HG03135 (cell line): ENCODE measurements around the gene ADCY9.
"Not testable (repeated sequence)": the region's sequence is repeated elsewhere in the genome, so short reads cannot be mapped to it uniquely, and the experiment has no call there.

Source experiments
- ATAC-seq: cut with Tn5 transposase; IDR thresholded peaks from one replicate; pipeline ENCODE4 v1.9.1; 2021; ENCODE audit warnings: mild to moderate bottlenecking, moderate library complexity; ENCODE audit not compliant: unreplicated experiment

The ADCY9 gene

DNA sequence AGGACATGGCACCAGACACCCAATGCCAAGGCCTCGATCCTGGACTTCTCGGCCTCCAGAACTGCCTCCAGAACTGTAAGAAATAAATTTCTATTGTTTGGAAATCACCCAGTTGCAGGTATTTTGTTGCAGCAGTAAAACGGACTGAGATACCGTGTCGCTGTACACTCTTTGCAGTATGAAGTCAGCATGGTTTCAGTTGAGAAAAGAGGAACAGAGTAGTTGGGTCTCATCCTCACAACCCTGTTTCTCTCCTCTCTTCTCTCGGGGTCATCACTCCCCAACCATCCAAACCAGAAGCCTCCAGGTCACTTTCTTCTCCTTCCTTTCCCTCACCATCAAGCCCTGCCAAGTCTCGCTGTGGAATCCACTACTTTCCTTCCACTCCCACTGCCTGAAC lies 77.8 kb downstream of the ADCY9 start:
- ATAC-seq = no peak

DNA sequence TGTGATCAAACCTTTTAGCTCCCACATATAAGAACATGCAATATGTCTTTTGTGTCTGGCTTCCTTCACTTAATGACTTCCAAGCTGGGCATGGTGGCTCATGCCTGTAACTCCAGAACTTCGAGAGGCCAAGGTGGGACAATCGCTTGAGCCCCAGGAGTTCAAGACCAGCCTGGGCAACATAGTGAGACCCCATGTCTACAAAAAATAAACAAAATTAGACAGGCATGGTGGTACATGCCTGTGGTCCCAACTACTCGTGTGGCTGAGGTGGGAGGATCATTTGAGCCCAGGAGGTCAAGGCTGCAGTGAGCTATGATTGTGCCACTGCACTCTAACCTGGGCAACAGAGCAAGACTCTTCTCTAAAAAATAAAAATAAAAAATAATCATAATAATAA lies 79.3 kb downstream of the ADCY9 start:
- ATAC-seq = not testable (repeated sequence)

DNA sequence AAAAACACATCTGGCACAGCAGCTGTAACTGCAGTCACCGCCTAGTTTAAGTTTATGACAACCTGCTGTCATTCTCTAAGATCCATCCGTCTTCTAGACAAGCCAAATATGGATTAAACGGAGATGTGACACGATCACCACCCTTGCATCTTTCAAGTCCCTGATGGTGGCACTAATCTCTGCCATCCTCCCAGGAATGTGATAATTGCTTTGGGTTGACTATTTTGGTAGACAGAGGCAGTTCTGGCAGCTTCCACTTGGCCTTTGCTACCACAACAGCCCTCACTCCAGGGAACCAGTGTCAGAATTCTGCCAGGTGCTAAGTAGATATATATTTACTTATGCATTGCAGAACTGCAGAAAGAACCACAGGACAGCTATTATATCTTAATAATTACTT lies 81.3 kb downstream of the ADCY9 start:
- ATAC-seq = no peak

DNA sequence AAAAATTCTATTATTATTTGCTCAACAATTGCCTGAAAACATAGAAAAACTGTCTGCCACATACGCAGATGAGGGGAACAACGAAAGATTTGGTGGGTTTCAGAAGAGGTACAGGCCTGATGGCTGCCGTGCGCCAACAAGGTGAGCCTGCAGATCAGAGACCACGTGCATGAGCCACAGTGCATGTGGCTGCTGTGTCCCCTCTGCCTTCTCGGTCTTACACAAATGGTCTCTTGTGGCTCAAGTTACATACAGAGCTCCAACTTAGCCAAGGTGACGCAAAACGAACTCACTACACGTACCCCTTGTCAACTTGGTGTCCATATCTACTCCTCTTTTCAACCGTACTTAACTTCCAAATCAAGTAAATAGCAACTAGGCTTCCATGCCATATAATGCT lies 82.3 kb downstream of the ADCY9 start:
- no peak for ATAC-seq

DNA sequence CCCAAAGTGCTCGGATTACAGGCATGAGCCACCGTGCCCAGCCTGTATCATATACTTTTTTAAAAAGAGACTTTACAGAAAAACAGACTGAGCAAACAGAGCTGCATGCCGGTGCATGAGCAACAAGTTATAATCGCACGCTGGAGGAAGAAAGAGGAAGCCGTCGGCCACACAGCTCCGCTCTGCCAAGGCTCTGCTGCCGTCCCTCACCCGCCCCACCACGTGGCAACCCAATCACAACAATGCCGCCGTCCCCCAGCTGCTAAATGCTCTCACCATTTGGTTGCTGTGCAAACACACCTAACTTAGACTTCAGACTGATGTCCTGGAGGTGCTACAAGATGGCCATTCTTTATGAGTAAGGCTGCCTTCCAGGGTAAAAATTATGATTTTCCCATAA lies 83.5 kb downstream of the ADCY9 start:
- no peak for ATAC-seq

DNA sequence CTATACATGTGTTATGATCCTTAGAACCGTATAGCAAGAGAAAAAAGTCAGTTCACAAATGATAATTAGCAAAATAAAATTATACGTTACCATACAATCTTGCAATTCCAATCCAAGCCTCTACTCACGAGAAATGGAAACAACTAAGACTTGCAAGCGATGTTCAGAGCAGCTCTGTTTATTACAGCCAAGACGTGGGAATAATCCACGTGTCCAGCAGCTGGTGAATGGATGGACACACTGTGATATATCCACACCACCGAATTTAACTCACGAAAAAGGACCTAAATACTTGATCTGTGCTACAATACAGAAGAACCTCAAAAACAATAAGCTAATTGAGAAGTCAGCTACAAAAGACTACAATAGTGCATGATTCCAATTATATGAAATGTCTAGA lies 88.1 kb downstream of the ADCY9 start:
- no peak for ATAC-seq

DNA sequence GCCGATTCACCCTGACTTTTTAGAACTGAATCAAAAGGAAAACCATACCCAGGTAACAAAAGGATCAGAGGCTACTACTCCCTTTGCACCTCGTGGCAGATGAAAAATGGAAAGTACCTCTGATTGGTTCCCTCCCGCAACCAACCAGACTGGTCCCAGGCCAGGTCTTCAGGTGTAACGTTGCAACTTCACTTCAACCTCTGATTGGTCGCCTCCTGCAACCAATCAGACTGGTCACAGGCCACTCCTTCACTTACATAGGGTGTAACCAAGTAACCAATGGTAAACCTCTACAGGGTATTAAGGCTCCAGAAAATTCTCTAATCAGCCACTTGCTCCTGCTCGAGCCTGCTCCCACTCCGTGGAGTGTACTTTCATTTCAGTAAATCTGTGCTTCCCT lies 89.4 kb downstream of the ADCY9 start:
- ATAC-seq = no peak

DNA sequence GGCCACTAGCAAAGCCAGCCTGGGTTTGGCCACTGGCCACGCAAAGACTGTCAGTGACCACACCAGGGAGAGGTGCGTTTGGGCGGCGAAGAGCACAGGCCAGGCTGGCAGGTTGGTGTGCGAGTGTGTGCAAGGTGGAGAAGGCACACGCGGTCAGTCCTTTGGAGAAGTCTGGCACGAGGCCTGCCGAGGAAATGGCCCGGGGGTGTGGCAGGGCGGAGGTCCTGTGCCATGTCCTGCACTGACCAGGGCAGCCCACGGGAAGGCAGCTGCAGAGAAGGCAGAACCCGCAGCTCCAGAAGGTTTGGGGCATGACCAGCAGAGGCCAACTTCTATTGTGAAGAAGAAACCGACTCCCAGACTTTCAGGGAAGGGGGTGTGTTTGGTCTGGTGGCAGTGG lies 90.8 kb downstream of the ADCY9 start:
- ATAC-seq = no peak

DNA sequence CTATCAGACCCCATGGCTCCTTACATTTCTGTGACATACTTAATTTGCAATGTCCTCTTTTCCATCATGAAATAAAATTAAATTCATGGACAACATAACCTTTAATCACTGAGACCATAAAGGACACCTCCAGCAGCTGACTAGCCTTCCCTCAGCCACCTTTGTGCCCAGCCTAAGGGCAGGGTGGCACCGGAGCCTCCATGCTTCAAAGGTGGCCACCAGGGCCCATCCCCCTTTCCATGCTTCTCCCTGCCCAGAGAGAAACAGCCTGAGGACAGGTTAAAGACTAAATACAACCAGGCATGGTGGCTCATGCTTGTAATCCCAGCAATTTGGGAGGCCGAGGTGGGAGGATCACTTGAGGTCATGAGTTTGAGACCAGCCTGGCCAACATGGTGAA lies 94.3 kb downstream of the ADCY9 start:
- ATAC-seq = no peak

DNA sequence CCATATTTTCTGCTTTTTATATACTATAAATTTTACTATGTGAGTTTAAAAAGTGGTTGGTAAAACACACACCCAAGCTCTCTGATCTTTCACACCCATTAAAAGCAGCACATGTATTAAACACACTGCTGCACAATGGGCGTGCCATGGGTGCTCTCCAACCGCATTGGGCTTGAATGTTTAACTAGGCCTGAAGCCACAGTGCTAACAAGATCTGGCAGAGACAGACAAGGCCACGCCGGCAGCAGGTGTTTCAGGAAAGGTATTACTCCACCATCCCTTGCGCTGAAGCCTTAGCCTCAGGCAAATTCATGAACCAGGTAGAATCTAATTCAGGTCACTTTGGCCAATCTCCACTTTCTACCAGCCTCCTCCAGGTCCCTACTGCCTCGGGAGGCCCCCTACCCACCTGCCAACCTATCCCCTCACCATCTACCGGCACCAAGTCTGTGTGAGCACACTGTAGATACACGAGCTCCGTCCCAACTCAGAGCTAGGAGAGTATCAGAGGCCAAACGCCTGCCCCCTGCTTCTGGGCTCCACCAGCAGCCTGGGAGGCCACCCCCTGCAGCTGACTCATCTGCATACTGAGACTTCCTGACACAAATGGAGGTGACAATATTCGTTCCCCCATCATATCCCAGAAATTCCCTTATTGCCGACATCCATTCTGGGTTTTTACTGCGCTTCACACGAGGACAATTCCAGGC lies 95.0 kb downstream of the ADCY9 start:
- ATAC-seq = no peak

DNA sequence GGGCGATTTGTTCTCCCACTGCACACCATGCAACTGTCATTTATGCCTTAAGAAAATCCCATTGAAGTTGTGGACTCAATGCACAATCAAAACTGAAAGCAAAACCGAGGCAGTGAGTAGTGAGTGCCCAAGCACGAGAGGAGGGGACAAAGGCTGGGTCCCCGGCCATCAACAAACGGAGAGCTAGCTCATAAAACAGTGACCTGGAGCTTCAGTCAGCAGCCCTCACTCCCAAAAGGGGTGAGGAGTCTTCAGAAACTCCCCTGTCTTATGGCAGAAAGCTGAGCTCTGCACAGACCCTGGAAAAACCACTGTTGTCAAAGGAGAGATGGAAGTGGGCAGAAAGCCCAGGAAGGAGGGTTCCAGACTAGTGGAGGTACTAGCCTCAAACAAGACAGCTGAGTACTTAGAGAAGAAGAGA lies 96.9 kb downstream of the ADCY9 start:
- ATAC-seq = no peak

DNA sequence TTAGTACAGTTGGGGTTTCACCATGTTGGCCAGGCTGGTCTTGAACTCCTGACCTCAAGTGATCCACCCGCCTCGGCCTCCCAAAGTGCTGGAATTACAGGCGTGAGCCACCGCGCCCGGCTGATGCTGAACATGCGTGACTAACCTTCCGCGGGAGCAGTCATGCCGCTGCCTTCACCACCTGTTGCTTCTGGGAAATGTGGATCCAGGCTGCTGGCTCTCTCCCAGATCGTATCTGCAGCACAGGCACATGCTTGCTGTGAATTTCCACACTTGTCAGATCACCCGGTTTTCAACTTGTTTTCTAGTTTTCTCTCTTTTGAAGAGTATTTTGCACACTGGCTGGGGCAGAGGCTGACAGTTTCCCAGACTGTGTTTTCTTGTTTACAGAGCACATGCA lies 97.9 kb downstream of the ADCY9 start:
- ATAC-seq = no peak

DNA sequence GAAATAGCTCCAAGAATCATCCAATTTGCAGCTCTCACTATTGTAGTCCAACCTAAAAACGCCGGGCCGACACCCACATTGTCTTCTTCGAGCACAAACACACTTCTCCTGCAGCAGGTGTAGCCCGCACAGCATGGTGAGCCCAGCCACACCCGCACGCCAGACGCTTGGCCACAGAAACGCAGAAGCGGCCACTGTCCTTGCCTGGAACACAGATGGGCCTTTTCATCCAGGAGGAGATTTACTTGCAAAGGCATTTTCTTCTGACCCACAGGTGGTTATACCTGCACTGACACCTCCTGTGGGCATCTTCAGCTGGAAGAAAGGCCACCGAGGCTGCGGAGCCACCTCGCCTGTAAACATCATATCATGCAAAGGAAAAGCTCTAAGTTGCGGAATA lies 98.4 kb downstream of the ADCY9 start:
- no peak for ATAC-seq

DNA sequence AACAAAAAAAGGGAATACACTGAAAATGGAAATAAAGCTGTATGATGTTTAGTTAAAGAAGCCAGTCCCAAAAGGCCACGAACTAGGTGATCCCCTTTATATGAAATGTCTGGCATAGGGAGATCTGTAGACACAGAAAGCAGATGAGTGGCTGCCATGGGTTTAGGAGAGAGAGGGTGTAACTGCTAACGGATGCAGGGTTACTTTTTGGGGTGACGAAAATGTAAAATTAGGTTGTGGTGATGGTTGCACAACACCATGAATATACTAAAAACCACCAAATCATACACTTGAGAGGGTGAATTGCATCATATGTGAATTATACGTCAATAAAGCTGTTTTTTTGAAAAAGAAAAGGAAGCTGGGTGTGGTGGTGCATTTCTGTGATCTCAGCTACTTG lies 99.6 kb downstream of the ADCY9 start:
- ATAC-seq = no peak

DNA sequence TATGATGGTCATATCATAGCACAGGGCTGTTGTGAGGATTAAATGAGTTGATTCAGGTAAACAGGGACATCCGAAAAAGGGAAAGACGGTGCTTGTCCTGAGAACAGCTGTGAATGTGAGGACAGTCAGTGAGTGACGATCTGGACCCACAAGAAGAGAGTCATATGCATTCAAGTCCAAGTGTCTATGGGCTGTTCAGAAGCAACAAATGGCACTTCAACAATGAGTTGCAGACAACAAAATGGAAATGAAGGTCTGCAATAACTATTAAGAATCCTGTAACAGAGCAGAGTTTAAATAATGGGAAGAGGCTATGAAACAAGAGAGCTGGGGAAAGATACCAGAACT lies 100.3 kb downstream of the ADCY9 start:
- ATAC-seq = no peak

DNA sequence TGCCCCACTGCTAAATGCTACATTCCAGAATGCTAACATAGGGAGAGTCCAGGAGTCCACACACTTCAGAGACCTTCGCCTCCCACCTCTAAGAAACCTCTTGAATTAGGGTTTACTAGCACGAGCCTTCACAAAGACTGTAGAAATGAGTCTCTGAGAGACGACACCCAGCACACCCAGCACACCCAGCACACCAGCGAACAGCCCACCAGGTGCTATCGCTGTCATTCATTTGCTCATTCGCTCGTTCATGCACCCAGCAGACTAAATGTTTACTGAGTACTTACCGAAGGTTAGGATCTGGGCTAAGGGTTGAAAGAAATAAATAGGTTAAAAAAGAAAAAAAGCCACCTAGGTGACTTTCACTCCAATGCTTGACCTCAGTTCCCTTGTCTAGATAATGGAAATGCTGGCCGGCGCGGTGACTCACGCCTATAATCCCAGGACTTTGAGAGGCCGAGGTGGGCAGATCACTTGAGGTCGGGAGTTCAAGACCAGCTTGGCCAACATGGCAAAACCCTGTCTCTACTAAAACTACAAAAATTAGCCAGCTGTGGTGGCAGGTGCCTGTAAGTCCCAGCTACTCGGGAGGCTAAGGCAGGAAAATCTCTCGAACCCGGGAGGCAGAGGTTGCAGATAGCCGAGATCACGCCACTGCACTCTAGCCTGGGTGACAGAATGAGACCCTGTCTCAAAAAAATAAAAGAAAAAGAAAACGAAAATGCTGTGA lies 100.8 kb downstream of the ADCY9 start:
- ATAC-seq = no peak

DNA sequence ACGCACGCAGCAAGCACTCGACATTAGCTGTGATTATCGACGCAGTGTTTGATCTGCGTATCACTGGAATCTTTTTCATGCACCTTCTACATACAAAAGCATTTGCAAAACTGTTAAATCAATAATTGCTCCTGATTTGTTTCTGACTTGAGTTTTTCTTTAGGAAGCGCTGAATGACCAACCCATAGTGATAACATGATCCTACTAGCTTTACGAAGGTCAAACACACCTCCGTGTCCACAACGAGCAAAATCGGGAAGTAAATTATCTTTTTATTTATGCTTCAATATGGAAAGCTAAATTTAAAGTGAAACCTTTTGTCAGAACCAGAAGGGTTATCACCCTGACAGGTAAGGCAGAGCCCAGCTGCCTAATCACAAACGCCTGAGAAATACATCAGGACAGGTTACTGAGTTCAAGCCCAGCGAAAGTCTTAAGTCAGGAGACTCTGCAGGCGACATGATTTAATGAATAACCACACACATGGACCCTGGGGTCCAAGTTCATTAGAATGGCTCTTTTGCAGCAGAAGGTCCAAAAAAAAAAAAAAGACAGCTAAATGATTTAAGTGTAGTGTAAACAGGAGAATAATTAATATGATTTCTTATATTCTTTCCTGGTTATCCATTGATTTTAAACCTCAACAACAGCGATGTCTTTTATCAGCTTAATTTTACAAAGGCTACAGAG lies 104.2 kb downstream of the ADCY9 start:
- no peak for ATAC-seq

DNA sequence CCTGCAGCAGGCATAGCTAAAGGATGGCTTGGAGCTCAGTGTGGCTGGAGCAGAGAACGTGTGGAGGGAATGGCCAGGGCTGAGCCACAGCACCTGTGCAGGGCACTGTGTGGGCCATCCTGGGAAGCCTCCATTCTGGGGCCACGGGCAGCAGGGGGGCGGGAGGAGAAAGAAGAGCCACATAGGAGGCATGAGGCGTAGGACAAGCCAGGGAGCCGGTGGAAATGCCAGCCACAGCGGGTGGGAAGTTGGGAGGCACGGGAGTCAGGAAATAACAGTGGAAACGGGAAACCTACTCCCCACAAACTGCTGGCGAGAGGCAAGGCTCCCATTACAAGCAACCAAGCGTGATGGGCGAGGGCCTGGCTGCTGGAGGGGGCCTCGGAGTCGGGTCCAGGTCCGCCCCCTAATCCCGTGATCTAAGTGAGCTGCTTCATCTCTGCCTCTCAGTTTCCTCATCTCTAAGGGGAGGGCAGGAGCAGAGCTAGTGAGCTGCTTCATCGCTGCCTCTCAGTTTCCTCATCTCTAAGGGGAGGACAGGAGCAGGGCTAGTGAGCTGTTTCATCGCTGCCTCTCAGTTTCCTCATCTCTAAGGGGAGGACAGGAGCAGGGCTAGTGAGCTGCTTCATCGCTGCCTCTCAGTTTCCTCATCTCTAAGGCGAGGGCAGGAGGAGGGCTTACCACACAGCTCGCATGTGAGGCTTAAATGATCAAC lies 104.9 kb downstream of the ADCY9 start:
- ATAC-seq = no peak

DNA sequence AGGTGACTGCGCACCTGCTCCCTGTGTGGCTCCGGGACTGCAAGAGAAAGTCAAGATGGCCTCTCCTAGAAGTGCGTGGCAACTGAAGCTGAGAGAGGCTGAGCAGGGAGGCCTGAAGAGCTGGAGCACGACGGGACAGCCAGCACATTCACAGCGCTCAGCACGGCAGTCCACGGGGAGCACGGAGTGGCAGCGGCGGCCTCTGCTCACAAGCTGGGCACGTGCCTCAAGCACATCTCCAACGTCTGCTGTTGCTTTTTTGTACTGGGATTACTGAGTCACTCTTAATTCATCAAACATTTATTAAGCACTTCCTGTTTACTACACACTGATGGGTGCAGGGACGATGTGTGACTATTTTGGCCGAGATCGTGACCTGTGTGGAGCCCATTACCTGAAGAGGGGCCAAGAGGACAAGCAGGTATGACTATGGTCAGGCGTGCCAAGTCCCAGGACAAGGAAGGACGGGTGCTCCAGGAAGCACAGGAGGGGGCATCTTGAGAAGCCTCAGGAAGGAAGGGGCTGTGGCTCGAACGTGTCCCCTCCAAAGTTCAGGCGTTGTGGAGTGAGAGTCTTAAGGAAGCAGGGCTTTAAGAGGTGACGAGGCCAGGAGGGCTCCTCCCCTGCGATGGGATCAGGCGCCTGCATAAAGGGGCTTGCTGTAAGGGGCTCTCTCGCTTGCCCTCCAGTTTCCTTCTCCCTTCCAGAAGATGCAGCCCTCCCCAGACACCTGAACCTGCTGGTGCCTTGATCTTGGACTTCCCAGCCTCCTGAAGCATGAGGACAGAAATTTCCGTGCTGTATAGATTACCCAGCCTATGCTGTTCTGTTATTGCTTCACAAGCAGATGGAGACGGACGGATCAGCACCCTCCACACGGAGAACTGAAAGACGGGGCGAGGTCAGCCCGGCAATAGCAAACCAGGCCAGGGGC lies 105.8 kb downstream of the ADCY9 start:
- ATAC-seq = no peak

DNA sequence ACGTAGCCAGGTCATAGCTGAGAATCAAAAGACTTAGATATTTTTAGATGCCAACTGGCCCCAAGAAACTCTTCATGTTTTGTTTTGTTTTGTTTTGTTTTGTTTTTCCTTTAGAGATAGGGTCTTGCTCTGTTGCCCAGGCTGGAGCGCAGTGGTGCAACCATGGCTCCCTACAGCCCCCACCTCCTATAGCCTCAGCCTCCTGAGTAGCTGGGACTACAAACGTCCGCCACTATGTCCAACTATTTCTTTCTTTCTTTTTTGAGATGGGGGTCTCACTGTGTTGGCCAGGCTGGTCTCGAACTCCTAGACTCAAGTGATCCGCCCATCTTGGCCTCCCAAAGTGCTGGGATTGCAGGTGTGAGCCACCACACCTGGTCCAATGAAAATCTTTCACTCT lies 107.1 kb downstream of the ADCY9 start:
- no peak for ATAC-seq

DNA sequence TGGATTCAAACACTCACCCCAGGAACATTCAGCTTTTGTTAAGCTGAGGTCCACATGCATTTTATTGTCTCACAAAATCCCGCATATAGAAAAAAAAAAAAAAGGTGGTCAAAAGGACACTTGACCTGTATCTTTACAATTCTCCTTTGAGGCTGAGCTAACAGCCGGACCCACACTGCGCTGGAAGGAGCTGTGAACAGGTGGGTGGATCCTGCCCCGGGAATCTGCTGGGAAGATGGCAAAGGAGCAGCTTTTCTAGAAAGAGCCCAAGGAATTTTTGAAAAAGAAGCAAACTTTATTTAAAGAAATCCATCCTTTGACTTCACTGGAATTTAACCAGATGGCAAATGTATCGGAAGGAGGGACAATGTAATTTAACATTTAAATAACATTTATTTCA lies 108.1 kb downstream of the ADCY9 start:
- no peak for ATAC-seq
